IPS DF 6.9 (cell line): Measurements from ENCODE around the gene SLC12A8.

Experiments
- DNase-seq: peaks from one replicate; pipeline ENCODE4 v3.0.0-alpha.2; 2013; ENCODE audit warnings: low read depth, low spot score
- H3K27ac ChIP-seq: one replicate; pipeline ENCODE4 v1.5.1; 2013; ENCODE audit warnings: low read length, control low read depth
- H3K27me3 ChIP-seq: 2 replicates; pipeline ENCODE4 v1.6.1; 2013; ENCODE audit warnings: mild to moderate bottlenecking, low read length; ENCODE audit not compliant: control insufficient read depth, insufficient read depth
- H3K36me3 ChIP-seq: 2 replicates; pipeline ENCODE4 v1.6.1; 2013; ENCODE audit warnings: low read length; ENCODE audit not compliant: control insufficient read depth, insufficient read depth
- H3K4me1 ChIP-seq: 2 replicates; pipeline ENCODE4 v1.6.1; 2013; ENCODE audit warnings: low read length; ENCODE audit not compliant: control insufficient read depth, insufficient read depth
- H3K4me3 ChIP-seq: 2 replicates; pipeline ENCODE4 v1.5.1; 2013; ENCODE audit warnings: mild to moderate bottlenecking, low read length
- H3K9me3 ChIP-seq: 2 replicates; pipeline ENCODE4 v1.6.1; 2013; ENCODE audit warnings: low read length, inconsistent platforms; ENCODE audit not compliant: control insufficient read depth, insufficient read depth
- WGBS: extraction: QIAGEN DNeasy Blood & Tissue Kit; methylation state at CpG from one replicate; pipeline ENCODE4 v1.1.7; 2013; ENCODE audit warnings: mixed read lengths, missing lambda C conversion rate; ENCODE audit not compliant: insufficient read length, insufficient coverage; 5-methylcytosine and 5-hydroxymethylcytosine counted together

The SLC12A8 gene

DNA sequence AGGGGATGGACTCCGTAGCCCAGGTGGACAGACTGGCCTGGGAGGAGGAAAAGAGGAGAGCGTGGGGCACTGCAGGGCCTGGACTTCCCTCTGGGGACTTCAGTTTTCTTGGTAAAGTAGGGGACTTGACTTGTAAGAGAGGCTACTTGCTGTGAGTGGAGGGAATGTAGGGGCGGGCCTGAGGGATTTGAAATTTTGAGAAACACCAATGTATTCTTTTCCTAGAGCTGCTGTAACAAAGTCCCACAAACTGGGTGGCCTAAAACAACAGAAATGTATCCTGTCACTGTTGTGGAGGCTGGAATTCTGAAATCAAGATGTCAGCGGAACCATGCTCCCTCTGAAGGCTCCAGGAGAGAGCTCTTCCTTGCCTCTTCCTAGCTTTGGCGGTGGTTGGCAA lies 150.9 kb downstream of the SLC12A8 start:
- Histone ChIP-seq H3K36me3 (no peaks in the 10 kb centered on the region), H3K4me3 (no peak overlapping the region), H3K27ac (no peak overlapping the region), H3K4me1 (peaks cover 2% of the 10 kb centered on the region), H3K27me3 (peaks cover 2% of the 10 kb centered on the region; the same call in 1 of the 2 replicates), H3K9me3 (no peaks in the 10 kb centered on the region)
- DNase-seq, result no peak
- WGBS, result no CpG with 5 or more reads among the region's 5 CpGs

GRCh38 chr3:125061170-125061569 lies 151.4 kb downstream of the SLC12A8 start:
- Histone ChIP-seq H3K4me3 (no peak overlapping the region), H3K9me3 (no peaks in the 10 kb centered on the region), H3K27ac (no peak overlapping the region), H3K4me1 (peaks cover 2% of the 10 kb centered on the region), H3K27me3 (peaks cover 2% of the 10 kb centered on the region; the same call in 1 of the 2 replicates), H3K36me3 (no peaks in the 10 kb centered on the region)
- DNase-seq, result no peak
- WGBS, result no CpG with 5 or more reads among the region's 4 CpGs

DNA sequence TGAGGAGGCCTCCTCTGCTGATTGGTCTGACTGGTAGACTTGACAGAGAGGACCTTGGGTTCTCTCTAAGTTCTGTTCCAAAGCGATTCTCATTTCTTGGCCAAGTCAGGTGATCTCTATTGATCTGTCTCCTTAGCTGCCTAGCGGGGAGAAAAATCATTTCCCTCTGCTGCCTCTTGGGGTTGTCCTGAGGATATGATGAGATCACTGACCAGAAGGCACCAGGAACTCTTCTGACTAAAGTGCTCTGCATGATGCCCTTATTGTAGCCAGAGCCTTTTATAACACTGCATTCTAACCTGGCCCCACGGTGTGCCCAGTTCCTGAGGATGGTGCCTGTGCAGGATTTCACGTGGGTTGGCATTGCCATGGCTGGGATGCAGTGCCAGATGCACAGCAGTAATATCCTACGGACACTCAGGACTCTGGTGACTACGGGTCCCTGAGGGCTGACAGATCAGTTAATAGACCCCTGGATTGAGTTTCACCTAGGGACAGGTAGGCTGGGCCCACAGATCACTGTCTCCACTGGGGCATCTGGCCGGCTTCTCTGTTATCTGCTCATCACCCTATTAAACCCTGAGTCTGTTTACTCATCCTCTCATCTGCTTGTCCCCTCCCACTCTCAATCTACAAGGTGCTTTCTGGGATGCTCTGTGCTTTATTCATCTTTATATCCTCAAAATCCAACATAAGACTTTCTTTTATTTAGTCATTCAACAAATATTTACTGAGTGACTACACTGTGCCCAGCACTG lies 152.9 kb downstream of the SLC12A8 start:
- peaks cover 2% of the 10 kb centered on the region; the same call in 1 of the 2 replicates for H3K27me3 ChIP-seq
- no peak overlapping the region for H3K4me3 ChIP-seq
- DNase-seq, result no peak
- H3K4me1 ChIP-seq, result peaks cover 4% of the 10 kb centered on the region
- no peaks in the 10 kb centered on the region; the same call in 1 of the 2 replicates for H3K36me3 ChIP-seq
- H3K9me3 ChIP-seq, result no peaks in the 10 kb centered on the region
- no peak overlapping the region for H3K27ac ChIP-seq
- no CpG with 5 or more reads among the region's 7 CpGs for WGBS

- DNase-seq, result no peak
- no CpG with 5 or more reads among the region's 3 CpGs for WGBS
- H3K9me3 ChIP-seq, result no peaks in the 10 kb centered on the region
- no peak overlapping the region for H3K27ac ChIP-seq
- no peaks in the 10 kb centered on the region; the same call in 1 of the 2 replicates for H3K36me3 ChIP-seq
- peaks cover 2% of the 10 kb centered on the region; the same call in 1 of the 2 replicates for H3K27me3 ChIP-seq
- H3K4me1 ChIP-seq, result peaks cover 5% of the 10 kb centered on the region
- H3K4me3 ChIP-seq, result no peak overlapping the region
Measured at GRCh38 chr3:125058959-125059358, 153.6 kb downstream of the SLC12A8 start.

- no CpG with 5 or more reads among the region's 3 CpGs for WGBS
Measured at GRCh38 chr3:125058529-125058928, 154.0 kb downstream of the SLC12A8 start.

DNA sequence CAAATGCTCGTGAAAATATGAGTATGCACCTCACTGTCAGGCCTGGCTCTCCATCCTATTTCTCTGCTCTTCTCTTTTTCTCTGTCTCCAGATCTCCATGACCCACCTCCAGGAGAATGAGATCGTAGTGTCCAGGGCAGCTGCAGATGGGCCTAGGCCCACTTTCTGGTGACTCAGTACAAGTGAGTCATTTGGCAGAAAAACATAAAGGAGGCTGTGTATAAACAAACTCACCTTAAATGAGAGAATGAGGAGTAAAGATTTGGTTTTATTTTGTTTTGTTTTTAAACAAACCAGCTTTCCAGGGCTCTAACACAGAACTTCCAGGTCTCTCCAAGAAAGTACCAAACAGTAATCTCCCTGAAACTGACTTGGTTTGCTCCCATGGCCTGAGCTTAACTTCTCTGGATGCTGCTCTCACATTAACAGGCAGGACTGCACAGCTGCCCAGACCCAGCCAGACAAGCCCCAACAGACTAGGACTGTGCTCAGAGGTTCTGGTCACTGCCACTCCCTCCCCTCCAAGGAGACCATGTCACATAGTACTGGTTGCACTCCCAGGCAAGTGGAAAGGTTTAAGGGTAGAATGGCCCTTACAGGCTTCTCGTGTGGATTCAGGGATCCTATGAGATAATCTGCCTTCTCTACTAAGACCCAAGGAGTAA lies 155.2 kb downstream of the SLC12A8 start:
- no peak for DNase-seq
- WGBS, result no CpG with 5 or more reads among the region's 3 CpGs
- Histone ChIP-seq H3K36me3 (no peaks in the 10 kb centered on the region; the same call in 1 of the 2 replicates), H3K9me3 (no peaks in the 10 kb centered on the region), H3K27ac (no peak overlapping the region), H3K4me1 (peaks cover 5% of the 10 kb centered on the region), H3K27me3 (peaks cover 2% of the 10 kb centered on the region; the same call in 1 of the 2 replicates), H3K4me3 (no peak overlapping the region)

More at GRCh38 chr3:125058529-125058928, 154.0 kb downstream of the SLC12A8 start:
- no peaks in the 10 kb centered on the region; the same call in 1 of the 2 replicates for H3K36me3 ChIP-seq
- no peak for DNase-seq
- H3K27me3 ChIP-seq, result peaks cover 2% of the 10 kb centered on the region; the same call in 1 of the 2 replicates
- H3K4me1 ChIP-seq, result peaks cover 5% of the 10 kb centered on the region
- no peak overlapping the region for H3K4me3 ChIP-seq
- no peak overlapping the region for H3K27ac ChIP-seq
- H3K9me3 ChIP-seq, result no peaks in the 10 kb centered on the region

- Histone ChIP-seq H3K27ac (no peak within 1 kb of the TSS), H3K36me3 (no peaks in the 10 kb centered on the region; the same call in 1 of the 2 replicates), H3K9me3 (no peaks in the 10 kb centered on the region), H3K4me1 (peaks cover 5% of the 10 kb centered on the region), H3K4me3 (peak within 1 kb of the TSS; percentile 84), H3K27me3 (peaks cover 2% of the 10 kb centered on the region; the same call in 1 of the 2 replicates)
- WGBS, result no CpG with 5 or more reads among the region's 67 CpGs
- DNase-seq, result no peak
Measured at GRCh38 chr3:125055913-125056745, 156.4 kb downstream of the SLC12A8 start, which contains the start of gene HEG1. Gene HEG1 (minus strand): TSS chr3:125055997. CDS start chr3:125055890, 107 bp downstream.

DNA sequence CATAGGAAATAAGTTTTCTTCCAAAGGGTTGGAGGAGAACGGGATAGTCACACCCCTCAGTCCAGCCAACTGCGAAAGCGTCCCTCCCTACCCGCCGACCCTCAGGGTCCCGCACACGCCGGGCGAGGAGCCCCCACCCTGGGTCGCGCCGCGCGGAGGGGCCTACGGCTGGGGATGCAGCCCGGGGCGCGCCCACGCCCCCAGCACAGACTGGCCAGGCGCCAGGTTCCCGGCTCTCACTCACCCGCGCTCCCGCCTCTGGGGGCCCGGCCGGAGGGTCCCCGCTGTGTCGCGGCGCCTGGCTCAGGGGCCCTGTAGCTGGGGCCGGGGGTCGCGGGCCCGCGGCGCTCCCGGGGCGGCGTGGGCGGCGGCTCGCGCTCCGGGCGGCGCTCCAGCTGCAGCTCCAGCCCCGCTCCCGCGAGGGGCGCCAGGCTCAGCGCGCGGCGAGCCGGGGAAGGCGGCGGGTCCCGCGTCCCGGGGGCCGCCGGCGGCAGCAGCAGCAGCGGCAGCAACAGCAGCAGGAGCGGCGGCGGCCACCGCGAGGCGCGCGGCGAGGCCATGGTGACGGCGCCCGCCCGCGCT lies 157.1 kb downstream of the SLC12A8 start:
- DNase-seq, result no peak
- Histone ChIP-seq H3K4me1 (peaks cover 5% of the 10 kb centered on the region; the same call in 1 of the 2 replicates), H3K4me3 (peak overlapping the region; percentile 84), H3K27me3 (peaks cover 2% of the 10 kb centered on the region; the same call in 1 of the 2 replicates), H3K9me3 (no peaks in the 10 kb centered on the region), H3K27ac (no peak overlapping the region), H3K36me3 (no peaks in the 10 kb centered on the region; the same call in 1 of the 2 replicates)
- no CpG with 5 or more reads among the region's 78 CpGs for WGBS

- Histone ChIP-seq H3K9me3 (no peaks in the 10 kb centered on the region), H3K4me3 (peak overlapping the region; percentile 84; the same call in 1 of the 2 replicates), H3K36me3 (no peaks in the 10 kb centered on the region; the same call in 1 of the 2 replicates), H3K27me3 (peaks cover 2% of the 10 kb centered on the region; the same call in 1 of the 2 replicates), H3K27ac (no peak overlapping the region), H3K4me1 (peaks cover 5% of the 10 kb centered on the region; the same call in 1 of the 2 replicates)
- WGBS, result no CpG with 5 or more reads among the region's 17 CpGs
- DNase-seq, result no peak
Measured at GRCh38 chr3:125054449-125055329, 157.9 kb downstream of the SLC12A8 start.
